ENCODE results near the gene PDZRN4.

Gene PDZRN4

DNA sequence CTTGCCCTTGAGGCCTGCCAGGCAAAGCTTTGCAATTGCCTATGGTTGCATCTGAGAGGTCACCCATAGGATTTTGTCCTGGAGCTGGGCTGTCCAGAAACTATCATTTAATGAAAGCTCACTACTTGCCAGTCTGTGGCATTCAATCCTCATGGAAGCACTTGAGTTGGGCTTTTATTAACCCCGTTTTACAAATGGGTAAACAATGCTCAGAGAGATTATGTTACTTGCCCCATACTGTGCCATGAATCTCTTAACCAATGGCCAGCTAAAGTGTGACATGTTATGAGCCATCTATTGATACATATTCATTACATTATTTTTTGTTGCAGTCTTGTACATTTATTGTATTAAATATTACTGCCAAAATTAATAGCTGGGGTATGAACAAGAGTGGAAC lies 35.9 kb downstream of the PDZRN4 start:
- DNase-seq (ENCODE audit: low spot score) = no peak
- TF ChIP-seq, protein P1, sequence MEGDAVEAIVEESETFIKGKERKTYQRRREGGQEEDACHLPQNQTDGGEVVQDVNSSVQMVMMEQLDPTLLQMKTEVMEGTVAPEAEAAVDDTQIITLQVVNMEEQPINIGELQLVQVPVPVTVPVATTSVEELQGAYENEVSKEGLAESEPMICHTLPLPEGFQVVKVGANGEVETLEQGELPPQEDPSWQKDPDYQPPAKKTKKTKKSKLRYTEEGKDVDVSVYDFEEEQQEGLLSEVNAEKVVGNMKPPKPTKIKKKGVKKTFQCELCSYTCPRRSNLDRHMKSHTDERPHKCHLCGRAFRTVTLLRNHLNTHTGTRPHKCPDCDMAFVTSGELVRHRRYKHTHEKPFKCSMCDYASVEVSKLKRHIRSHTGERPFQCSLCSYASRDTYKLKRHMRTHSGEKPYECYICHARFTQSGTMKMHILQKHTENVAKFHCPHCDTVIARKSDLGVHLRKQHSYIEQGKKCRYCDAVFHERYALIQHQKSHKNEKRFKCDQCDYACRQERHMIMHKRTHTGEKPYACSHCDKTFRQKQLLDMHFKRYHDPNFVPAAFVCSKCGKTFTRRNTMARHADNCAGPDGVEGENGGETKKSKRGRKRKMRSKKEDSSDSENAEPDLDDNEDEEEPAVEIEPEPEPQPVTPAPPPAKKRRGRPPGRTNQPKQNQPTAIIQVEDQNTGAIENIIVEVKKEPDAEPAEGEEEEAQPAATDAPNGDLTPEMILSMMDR (IDR thresholded peaks at IDR 0.05; ENCODE audit: borderline replicate concordance, control extremely low read depth, extremely low read depth, insufficient read depth, missing control alignments) = no peak
- in situ Hi-C loops (cut with MboI; ENCODE audit: low sequenced_read_pairs, unreplicated experiment) = no loop called here

DNA sequence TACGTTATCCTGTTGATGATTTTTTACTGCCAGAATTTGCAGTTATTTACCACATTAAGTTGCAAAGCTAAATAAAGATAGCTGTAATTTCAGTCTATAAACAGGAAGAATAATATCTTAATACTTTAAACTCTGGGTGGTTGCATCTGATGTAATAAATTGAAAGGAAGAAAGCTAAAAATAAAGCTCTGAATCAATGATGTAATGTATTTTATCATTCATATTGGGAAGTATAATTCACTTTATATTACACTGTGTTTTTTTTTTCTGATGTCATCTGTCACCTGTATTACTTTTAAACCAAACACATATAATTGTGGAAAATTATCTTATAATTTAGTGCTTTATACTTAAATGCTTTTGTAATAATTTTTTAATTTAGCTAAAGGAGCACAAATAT lies 37.1 kb downstream of the PDZRN4 start:
- DNase-seq (ENCODE audit: low spot score) = no peak
- in situ Hi-C loops (cut with MboI; ENCODE audit: low sequenced_read_pairs, unreplicated experiment) = no loop called here
- TF ChIP-seq, protein P1 (IDR thresholded peaks at IDR 0.05; ENCODE audit: borderline replicate concordance, control extremely low read depth, extremely low read depth, insufficient read depth, missing control alignments) = no peak

DNA sequence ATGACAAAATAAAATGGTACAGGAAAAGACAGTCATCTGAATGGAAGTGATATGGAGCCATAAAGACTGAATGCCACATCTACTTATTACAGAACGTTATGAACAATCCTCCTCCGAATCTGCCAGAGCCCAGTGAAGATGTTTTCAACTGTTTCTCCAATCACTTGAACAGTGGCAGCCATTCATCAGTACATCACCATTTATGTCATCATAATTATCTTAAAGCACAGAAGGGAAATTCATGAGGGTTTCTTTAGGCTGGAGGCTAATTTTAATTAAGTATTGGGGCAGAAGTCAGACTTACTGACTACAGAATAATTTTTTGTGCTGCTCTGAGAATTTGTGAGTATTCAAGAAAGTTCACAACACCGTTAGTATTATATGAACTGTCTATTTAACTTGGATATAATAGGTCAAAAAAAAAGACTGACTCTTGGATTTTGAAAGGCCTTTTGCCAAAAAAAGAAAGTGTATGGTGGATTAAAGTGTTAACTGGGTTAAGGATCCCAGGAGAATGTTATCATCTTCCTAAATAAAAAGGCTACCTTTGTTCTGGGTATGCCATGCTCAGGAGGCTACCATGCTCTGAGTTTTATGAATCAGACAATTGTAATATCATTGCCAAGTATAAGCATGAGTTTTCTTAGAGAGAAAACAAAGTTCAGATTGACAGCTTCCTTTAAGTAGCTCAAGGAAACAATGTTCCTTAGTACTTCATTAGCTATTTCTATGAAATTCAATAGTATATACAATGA lies 40.1 kb downstream of the PDZRN4 start:
- in situ Hi-C loops (cut with MboI; ENCODE audit: low sequenced_read_pairs, unreplicated experiment) = no loop called here
- TF ChIP-seq, protein P1 (IDR thresholded peaks at IDR 0.05; ENCODE audit: borderline replicate concordance, control extremely low read depth, extremely low read depth, insufficient read depth, missing control alignments) = no peak
- no peak for DNase-seq (ENCODE audit: low spot score)

DNA sequence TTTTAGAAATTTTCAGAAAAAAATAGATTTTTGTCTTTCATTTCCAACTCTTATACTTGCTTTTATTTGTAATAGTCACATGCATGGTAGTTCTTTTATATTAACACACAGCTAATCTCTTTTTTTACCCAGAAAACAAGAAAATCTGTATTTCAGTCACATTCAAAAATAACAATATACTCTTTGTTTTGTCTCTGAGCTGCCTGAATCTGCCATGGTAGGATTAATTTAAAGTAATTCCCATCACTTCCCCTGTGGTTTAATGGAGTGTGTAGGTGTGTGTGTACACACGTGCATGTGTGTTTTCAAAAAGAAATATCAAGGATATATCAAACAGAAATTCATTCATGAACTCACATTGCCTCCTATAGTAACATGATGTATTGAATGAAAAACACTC lies 42.6 kb downstream of the PDZRN4 start:
- no peak for DNase-seq (ENCODE audit: low spot score)
- TF ChIP-seq, protein P1 (IDR thresholded peaks at IDR 0.05; ENCODE audit: borderline replicate concordance, control extremely low read depth, extremely low read depth, insufficient read depth, missing control alignments) = no peak
- in situ Hi-C loops (cut with MboI; ENCODE audit: low sequenced_read_pairs, unreplicated experiment) = no loop called here

DNA sequence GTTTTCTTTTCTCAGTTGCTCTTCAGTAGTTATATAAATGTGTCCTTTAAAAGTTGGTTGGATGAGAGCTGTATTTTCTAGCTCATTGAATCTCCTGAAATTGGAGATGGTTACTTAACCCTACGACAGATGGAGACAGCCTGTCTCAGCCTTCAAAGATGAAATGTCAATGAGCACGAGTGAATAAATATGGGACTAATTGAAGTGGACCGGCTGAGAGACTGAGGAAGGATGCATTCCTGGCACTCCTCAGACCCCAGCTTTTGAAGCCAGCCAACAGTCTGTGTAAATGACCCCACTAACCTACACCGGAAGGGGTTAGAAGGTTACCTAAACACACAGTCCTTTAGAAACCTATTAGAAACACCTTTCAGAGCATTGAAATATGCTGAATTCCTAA lies 46.6 kb downstream of the PDZRN4 start:
- TF ChIP-seq, protein P1 (IDR thresholded peaks at IDR 0.05; ENCODE audit: borderline replicate concordance, control extremely low read depth, extremely low read depth, insufficient read depth, missing control alignments) = no peak
- no peak for DNase-seq (ENCODE audit: low spot score)
- in situ Hi-C loops (cut with MboI; ENCODE audit: low sequenced_read_pairs, unreplicated experiment) = no loop called here

DNA sequence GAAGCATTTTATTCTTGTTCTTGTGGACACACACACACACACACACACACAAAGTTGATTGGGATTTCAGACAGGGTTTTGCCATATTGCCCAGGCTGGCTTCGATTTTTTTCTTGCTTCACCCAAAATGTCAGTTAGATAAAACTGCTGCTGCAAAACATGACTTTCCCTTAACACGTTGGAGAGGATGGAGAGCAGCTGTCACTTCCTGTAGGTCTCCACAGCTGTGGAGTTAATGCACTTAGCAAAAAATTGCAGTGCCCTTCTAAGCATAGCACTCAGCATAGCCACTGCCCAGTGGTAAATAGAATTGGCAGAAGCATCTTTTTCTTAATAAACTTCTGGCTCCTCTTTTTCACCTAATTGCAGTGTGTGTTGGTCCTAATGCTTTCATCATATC lies 54.5 kb downstream of the PDZRN4 start:
- in situ Hi-C loops (cut with MboI; ENCODE audit: low sequenced_read_pairs, unreplicated experiment) = no loop called here
- TF ChIP-seq, protein P1 (IDR thresholded peaks at IDR 0.05; ENCODE audit: borderline replicate concordance, control extremely low read depth, extremely low read depth, insufficient read depth, missing control alignments) = no peak
- DNase-seq (ENCODE audit: low spot score) = no peak
